HG03565 (cell line): Measurements from ENCODE around the gene TBC1D17.

Source experiments
- ATAC-seq: cut with Tn5 transposase; IDR thresholded peaks from one replicate; pipeline ENCODE4 v1.9.1; 2021; ENCODE audit warnings: mild to moderate bottlenecking, moderate library complexity; ENCODE audit not compliant: unreplicated experiment

Gene TBC1D17

DNA sequence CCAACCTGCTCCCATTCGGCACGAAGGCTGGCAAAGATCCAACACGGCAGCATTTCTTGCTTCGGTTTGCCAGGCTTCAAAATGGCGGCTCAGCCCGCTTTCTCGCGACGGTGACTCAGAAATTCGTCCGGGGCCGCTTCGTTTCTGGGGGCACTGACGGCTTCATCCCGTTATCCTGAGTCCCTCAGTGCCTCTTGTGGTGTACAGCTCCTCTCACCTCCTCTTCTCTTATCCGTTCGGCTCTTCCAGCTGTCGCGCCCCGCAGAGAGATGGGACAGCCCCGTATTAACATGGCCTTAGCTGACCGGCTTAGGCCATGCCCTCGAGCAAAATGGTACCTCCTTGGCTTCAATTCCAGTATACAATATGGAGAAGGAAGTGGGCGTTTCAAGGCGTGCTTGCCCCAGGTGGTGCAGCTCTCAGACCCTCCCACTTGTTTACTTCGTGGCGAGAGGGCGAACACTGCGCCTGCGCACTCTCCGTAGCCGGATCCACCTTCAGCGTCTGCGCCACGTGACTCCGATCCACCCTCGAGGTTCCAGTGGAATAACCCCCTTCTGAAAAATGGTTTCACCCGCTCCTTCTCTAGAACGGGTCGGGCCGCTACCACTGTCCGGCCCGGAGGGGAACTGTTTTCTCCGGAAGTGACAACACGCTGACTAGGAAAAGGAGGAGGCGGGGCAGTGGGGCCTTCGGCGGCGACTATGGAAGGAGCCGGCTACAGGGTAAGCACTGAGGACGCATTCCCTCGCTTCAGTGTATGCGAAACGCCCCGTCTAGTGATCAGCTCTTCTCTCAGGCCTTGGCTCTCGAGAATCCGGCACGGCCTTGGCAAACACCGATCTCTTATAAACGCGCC is at the start of gene TBC1D17, which contains the start of gene AKT1S1:
Gene TBC1D17, plus strand, starts transcription at position 683 of the 859 bp plus-strand sequence. Its CDS starts 22 bp downstream, at position 705.
Gene AKT1S1, minus strand, starts transcription at position 336 of the 859 bp plus-strand sequence. CDS start 4,060 bp downstream, outside the sequence.
- peak; percentile 46 for ATAC-seq

DNA sequence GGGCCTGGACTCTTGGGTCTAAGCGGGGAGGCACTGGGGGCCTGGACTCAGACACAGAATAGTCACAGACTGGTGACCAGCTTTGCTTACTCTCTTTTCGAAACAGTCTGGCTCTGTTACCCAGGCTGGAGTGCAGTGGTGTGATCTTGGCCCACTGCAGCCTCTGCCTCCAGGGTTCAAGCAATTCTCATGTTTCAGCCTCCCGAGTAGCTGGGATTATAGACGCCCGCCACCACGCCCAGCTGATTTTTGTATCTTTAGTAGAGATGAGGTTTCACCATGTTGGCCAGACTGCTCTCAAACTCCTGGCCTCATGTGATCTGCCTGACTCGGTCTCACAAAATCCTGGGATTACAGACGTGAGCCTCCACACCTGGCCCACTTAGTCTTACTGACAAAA is 48.3 kb upstream of the TBC1D17 start:
- ATAC-seq = no peak

DNA sequence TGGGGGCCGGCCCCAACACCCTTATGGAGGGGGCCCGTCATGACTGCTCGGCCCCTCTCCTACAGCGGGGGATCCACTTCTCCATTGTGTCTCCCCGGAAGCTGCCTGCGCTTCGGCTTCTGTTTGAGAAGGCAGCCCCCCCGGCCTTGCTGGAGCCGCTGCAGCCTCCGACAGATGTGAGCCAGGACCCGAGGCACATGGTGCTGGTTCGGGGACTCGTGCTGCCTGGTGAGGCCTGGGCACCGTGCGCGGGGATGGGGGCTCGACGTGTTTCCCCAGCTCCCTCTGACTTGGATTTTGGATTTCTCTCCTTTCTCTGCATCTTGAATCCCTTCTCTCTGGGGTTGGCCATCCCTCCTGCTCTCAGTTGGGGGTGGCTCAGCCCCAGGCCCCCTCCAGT is 47.8 kb upstream of the TBC1D17 start:
- ATAC-seq = no peak

DNA sequence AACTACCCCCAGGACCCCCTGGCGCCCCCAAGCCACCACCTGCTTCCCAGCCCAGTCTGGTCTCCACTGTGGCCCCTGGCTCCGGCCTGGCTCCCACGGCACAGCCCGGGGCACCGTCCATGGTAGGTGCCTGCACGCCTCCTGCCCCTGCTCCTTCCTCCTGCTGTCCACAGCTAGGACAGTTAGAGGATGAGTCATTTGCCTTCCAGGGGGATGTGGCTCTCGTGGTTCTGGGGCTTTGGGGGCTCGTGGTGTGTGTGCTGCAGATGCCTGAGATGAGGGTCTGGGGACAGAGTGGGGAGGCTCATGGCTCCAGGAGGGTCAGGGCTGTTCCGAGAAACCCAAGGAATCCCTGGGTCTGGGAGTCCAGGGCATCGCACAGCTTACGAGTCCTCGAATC is 46.7 kb upstream of the TBC1D17 start:
- ATAC-seq = no peak

DNA sequence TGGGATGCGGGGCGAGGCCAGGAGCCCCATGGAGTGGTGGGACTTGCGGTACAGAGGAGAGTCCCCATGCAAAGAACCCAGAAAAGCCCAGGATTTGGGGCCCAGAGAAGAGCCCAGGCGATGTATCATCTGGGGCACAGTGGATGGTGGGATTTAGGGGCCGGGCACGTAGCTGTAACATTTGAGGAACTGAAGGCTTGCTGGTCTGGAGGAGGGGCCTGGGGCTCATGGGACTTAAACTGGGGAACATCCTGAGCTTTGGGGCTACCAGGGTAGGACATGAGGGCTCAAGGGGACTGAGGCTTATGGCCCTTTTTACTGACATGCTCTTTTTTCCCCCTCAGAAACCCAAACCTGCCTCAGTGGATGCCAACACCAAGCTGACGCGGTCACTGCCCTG is 45.9 kb upstream of the TBC1D17 start:
- no peak for ATAC-seq

DNA sequence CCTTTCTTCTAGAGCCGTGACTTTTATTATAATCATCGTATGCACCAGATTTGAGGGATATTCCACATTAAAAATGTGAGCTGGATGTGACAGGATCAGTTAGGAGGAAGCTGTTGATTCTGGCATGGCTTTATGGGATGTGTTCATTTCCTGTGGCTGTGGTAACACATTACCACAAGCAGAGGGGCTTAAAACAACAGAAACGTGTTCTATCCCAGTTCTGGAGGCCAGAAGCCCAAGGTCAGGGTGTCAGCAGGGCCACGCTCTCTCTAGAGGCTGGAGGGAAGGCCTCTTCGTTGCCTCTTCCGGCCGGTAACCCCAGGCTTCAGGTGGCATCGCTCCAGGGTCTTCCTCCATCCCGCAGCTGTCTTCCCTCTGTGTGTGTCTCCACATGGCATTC is 44.9 kb upstream of the TBC1D17 start:
- ATAC-seq = no peak

DNA sequence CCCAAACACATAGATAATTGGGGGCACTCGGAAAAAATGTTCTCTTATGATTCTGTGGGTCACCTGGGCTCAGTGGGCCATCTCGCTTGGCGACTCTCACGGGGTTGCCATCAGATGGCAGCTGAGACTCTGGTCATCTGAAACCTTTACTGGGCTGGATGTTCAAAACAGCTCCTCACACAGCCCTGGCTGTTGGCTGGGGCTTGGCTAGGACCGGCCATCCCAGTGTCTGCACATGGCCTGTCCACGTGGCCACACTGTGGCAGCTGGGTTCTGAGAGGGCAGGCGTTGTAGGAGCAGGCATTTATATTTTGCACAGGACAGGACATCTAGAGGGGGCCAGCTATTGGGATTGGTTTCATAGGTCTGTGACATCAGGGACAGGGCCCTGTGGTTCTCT is 43.9 kb upstream of the TBC1D17 start:
- no peak for ATAC-seq

DNA sequence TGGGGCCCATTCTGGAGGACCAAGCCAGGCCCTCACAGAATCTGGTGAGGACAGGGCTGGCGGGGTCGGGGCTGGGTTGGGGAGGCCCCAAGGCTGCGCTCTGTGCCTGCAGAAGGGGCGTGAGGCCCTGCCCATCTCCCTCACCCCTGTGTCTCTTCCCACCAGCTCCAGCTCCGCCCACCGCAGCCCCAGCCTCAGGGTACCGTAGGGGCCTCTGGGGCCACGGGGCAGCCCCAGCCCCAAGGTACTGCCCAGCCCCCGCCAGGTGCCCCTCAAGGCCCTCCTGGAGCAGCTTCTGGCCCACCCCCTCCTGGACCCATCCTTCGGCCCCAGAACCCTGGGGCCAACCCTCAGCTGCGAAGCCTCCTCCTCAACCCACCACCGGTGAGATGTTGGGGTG is 41.9 kb upstream of the TBC1D17 start:
- no peak for ATAC-seq

DNA sequence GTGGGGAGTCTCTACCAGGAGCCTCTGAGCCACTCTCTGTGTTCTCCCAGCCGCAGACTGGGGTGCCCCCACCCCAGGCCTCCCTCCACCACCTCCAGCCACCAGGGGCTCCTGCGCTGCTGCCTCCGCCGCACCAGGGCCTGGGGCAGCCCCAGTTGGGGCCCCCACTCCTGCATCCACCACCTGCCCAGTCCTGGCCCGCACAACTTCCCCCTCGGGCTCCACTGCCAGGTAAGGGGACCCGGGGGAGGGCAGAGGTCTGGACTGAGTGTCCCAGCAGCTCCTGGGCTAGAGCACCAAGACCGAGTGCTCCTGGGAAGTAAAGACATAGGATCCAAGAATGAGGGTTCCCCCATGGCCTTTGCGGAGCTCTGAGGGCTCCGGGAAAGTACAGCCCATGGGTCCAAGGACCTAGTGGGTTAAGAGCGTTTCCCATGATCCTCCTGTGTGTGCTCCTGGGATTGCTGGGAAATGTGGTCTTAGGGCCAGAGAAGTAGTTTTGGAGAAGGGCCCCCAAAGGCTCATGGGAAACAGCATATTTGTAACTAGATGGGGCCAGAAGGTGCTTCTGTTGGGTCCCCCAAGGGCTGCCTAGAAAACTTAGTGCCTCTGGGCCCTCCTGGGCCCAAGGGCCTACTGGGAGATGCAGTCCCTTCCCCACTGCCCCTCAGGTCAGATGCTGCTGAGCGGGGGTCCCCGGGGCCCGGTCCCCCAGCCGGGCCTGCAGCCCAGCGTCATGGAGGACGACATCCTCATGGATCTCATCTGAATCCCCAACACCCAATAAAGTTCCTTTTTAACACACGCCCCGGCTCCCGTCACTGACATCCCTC is 41.1 kb upstream of the TBC1D17 start:
- ATAC-seq = no peak

DNA sequence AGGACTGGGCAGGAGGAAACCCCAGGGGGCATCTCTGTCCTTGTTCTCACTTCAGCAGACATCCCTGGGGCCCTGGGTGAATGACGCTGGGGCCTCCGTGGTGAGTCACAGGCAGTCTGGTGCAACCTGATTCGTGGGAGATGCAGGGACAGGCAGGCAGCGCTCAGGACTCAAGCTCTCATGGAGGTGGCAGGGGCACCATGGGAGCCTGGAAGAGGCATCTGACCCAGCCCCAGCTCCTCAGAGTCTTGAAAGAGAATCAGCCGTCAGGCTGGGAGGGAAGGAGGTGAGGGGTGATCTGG is 40.5 kb upstream of the TBC1D17 start:
- no peak for ATAC-seq

DNA sequence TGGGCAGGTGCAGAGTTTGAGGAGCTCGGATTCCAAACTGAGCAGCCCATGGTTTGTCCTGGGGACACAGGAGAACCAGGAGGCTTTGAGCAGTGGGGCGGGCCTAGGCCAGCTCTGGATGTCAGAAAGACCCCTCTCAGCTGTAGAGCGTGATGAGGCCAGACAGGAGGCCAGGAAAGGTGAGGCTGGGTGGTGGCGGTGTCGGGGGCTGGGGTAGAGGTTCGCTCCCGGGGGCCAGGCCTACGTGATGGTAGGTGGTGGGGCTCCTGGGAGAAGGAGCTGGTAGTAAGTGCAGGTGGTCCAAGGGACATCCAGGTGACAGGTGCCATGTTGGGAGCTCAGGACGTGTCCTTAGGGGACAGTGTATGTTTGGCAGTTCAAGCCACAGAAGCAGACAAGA is 40.1 kb upstream of the TBC1D17 start:
- ATAC-seq = no peak

DNA sequence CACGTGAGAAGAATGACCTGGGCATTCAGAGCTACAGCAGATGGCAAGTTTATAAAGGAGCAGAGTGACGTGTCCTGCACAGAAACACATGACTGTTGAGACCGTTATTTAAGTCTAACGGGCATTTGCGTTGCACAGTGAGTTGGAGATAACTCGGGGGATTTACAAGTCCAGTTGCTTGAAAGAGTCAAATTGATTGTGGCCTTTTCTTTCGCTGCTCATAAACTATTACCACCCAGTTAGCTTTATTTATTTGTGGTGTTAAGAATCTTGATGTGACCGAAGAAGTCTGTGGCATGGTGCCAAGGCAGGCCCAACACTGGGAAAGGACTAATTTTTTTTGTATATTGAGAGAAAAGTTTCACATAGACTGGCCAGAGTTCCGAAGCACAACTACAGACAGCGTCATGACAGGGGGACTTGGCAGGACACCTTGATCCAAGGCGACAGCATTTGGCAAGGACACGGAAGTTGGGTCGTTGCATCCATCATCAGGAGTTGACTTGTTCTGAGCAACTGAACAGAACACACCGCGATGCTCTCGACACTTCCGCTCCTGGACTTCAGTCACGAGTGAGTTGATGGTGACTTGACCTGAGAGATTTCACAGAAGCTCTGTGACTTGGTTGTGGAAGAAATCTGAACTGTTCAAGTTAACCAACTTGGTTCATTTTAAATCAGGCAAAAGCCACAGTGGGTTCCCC is 38.5 kb upstream of the TBC1D17 start:
- no peak for ATAC-seq

DNA sequence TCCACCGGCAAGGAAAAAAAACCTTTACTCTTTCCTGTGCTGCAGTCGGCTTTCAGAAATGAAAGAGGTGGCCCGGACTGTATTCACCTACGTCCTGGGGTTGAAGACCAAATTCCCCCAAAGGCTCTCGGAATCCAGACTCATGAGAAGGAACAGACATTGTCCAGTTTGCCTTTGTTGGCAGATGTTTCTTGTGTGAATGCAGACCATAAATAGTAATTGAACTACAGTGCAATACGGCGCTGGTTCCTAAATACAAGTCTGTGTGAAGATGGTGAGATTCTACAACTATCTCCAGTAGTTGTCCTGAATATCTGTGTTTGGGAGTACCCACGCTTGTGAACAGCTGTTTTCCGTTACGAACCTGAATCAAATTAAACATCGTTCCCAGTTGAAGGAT is 37.8 kb upstream of the TBC1D17 start:
- no peak for ATAC-seq

DNA sequence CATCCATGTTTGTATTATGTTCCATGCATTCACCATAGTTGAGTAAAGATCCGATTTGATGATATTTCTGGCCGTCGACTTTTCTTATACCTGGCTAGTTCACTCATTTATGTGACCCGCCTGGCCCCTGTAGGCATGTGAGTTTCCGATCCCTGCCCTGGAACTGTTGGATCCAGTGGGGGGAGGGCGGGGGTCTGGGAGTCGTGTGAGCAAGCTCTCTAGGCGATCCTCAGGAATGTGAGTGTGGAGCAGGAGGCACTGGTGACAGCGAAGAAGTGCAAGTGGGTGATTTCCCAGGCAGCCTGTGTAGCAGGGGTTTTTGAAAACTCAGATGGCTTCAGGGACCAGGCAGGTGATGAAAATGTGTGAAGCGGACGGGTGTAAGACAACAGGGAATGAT is 37.2 kb upstream of the TBC1D17 start:
- no peak for ATAC-seq

DNA sequence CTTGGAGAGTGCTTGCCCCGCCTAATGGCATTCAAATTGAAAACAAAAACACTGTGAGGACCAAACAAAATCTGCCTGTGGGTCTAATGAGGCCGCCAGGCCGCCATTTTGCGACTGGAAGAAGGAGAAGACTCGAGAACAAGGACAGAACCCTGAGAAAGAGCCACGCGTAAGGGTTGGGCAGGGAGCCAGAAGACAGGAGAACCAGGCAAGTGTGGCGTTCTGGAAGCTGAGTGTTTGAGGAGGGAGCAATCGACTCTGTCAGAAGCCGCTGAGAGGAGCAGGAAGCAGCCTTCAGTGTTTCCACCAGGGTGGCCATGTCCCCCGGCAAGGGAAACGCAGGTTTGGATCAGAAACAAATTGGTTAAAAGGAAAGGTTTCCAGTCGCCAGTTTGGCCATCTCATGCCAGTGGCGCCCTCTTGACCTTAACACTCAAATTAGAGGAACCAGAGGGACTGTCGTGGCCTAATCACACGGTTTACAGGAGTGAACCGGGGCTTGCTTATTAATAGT is 36.7 kb upstream of the TBC1D17 start:
- ATAC-seq = no peak

DNA sequence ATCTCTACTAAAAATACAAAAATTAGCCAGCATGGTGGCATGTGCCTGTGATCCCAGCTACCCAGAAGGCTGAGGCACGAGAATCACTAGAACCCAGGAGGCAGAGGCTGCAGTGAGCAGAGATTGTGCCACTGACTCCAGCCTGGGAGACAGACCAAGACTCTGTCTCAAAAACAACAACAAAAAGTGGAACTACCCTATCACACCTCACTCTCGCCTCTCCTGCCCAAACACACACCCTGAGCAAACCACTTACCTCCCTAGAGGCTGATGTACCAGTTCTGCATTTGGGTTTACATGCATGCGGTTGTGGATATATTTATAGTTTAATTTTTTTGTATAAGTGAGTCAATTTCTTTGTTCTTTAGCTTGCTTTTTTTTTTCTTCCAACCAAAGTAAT is 34.2 kb upstream of the TBC1D17 start:
- ATAC-seq = no peak

DNA sequence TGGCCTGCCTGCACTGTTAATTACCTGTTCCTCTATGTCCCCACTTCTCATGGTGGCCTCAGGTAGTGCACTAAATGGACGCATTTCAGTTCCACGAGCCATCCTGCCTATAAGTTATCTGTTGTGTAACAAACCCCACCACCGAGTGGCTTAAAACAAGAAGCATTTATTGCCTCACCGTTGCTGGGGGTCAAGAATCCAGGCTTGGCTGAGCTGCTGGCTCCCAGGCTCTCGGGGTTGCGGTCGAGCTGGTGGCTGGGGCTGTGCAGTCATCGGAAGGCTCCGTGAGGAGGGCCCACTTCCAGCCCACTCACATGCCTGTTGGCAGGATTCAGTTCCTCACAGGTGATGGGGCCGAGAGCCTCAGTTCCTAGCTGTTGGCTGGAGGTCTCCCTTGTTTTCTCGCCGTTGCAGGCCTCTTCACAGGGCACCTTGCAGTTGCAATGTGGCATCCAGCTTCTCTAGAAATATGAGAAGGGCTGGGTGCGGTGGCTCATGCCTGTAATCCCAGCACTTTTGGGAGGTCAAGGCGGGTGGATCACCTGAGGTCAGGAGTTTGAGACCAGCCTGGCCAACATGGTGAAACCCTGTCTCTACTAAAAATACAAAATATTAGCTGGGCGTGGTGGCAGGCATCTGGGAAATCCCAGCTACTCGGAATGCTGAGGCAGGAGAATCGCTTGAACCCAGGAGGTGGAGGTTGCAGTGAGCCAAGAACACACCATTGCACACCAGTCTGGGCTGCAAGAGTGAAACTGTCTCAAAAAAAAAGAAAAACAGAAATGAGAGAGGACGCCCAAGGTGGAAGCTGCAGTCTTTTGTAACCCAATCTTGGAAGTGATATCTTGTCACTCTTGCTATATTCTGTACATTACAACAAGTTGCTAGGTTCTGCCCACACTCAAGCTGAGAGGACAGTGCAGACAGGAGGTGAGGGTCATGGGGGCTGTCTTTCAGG is 33.1 kb upstream of the TBC1D17 start:
- no peak for ATAC-seq

DNA sequence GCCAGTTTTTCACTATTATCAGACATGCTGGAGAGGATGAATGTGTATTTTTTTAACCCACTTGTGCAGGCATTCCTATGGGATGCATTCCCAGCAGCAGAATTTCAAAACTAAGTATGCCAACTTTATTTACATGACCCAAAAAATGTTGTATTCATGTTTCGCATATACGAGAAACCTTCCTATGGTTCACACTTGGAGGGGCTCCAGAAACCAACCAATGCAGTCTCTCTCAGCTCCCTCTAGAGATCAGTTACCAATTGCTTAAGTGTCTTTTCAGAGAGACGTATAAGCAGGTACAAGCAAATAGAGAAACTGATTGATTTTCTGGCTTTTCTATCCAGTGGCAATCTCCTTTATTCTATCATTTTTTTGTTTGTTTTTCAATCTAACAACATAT is 32.1 kb upstream of the TBC1D17 start:
- no peak for ATAC-seq

DNA sequence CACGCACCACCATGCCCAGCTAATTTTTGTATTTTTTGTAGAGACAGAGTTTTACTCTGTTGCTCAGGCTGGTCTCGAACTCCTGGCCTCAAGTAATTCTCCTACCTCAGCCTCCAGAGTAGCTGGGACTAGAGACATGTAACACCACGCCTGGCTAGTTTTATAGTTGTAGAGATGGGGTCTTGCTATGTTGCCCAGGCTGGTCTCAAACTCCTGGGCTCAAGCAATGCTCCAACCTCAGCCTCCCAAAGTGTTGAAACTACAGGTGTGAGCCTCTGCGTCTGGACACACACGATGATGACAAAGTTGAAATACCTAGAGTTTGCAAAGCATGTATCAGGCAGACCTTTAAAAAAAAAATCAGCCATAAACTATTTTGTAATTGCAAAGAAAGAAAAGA is 31.1 kb upstream of the TBC1D17 start:
- ATAC-seq = no peak
